Measurements from ENCODE around the gene ANO7.
A peak's percentile ranks its signal among the peaks of the same experiment; 100 is the strongest.

Gene ANO7

GRCh38 chr2:241257419-241258032, 69.0 kb downstream of the ANO7 start:
- no peak for DNase-seq

DNA sequence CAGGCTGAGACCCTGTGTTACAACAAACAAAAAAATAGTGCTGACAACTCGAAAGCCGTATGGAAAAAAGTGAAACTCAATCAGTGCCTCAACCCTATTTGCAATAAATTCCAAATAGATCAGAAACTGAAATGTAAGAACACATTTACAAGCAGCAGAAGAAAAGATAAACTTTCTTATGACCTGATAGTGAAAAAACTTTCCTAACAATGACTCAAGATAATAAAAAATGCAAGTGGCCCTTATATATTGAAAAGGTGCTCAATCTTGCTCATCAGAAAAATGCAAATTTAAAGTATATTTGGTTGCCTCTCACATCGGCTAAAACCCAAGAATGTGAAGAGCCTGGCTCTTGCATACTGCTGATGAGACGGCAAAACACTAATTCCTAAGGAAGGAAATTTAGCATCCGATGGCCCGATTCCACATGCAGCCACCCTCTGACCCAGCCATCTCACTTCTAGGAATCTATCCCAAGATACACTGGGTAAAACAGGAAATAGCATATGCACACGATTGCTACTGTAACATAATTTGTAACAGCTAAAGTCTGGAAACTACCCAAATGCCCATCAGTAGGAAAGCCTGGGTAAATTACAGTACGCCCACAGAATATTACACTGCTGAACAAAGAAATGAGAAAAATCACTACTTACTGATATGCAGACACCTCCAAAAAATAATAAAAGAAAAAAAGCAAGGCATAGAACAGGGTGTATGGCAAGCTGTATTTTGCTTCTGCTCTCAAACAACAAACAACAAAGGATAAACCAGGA, 70.2 kb downstream of the ANO7 start:
- no peak for DNase-seq

DNA sequence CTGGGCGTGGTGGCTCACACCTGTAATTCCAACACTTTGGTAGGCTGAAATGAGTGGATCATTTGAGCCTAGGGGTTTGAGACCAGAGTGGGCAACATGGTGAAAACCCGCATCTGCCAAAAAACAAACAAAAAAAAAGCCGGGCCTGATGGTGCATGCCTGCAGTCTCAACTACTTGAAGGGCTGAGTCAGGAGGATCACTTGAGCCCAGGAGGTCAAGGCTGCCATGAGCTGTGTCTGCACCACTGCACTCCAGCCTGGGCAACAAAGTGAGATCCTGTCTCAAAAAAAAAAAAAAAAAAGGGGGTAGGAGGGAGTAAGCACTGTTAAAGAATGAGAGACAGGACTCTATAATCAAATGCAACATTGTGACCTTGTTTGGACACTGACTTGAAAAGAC, 72.4 kb downstream of the ANO7 start:
- DNase-seq = no peak

DNA sequence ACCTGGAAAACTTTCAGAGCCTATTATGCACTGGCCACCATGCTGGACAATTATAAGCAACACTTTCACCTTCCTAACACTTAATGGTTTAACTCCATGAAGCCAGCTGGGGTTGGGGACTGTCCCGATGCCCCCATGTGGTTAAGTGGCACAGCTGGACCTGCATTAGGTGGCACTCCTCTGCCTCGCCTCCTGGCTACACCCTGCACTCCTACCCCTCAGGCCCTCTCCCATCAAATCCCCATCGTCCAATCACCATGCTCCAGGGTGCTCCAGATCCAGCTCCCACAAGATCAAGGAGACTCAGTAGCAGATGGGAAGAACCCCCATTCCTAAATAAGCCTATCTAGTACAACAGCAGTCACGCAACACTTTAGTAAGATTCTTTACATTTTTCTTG, 73.2 kb downstream of the ANO7 start:
- no peak for DNase-seq

GRCh38 chr2:241263061-241263460, 74.6 kb downstream of the ANO7 start:
- no peak for DNase-seq

DNA sequence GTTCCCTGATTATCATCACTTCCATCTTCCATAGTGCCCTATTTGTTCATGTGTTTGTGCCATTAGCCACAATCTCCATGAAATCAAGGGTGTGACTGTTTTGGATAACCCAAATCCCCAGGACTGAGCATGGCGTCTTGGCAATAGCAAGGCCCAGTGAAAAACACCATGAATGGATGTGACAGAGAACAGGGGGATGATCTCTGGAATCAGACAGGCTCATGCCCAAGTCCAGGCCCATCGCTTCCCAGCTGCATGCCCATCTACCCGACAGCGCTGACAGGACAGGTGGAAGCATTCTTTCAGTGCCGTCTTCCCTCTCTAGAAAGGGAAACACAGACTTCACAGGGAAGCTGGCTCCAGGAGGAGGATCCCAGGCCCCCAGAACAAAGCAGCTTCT, 77.0 kb downstream of the ANO7 start:
- no peak for DNase-seq

GRCh38 chr2:241267249-241268067, 79.0 kb downstream of the ANO7 start:
- DNase-seq = no peak

DNA sequence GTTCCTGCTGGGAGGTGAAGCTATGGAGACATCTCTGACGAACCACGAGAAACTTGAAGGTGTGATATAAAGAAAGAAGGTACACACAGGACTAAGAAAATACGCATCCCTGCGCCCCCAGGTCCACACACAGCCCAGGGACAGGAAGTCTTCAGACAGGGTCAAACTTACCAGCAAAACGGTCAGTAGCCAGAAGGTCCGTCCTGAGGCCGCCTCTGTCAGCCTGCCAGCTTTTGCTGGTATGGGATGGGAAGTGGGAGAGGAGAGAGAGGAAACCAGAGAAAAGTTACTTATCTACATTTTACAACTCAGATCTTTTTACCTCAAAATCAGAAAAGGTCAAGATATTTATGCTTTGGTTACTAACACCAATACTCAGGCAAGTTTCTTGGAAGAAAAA, 79.8 kb downstream of the ANO7 start:
- DNase-seq = no peak

DNA sequence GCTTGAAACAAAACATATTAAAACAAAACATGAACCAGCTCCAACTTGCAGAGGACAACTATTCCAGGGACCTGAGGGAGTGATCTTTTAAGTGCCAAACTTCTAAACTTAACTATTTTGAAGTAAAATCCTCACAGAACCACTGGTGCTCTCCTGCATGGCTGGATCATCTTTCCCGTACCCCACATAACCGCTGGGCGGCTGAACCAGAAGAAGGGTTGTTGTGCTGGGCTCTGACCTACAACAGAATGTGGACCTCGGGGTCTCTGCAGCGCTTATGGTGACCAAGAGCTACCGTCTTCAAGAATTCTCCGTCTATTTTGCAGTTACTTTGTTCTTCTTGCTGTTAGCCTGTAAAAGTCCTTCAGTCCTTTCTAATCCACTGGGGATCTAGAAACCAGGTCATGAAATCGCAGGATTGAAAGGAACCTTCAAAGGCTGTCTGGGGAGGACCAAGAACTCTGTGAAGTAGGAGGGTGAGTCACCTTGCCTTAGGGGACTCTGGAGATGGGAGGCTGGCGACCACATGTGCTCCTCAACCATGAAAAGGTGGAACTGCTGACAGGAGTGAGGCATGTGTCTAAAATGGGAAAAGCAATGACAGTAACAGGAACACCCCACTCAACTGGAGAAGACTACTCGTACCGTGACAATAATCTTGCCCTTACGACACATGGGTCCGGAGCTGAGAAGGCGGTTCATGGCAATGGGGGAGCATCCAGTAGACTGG, 80.4 kb downstream of the ANO7 start:
- no peak for DNase-seq

- DNase-seq = no peak
These were observed 81.4 kb downstream of the ANO7 start for GRCh38 chr2:241269707-241270520.

DNA sequence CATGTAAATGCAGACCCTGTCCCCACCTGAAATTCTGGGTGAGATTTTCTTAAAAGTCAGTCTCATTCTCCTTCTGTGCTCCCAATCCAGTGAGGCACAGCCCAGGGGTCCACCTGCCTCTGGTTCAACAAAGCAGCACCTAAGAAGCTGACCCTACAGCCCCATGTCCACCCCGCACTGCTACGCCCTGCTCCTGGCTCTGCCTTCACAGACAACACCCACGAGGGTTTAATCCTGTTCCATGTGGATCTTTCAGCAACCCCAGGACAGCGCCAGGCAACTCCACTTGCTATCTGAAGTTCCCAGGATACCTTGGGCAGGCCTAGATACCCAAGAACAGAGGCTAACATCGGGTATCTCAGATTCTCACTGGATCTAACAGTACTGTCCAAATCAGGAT, 82.1 kb downstream of the ANO7 start:
- DNase-seq = no peak

DNA sequence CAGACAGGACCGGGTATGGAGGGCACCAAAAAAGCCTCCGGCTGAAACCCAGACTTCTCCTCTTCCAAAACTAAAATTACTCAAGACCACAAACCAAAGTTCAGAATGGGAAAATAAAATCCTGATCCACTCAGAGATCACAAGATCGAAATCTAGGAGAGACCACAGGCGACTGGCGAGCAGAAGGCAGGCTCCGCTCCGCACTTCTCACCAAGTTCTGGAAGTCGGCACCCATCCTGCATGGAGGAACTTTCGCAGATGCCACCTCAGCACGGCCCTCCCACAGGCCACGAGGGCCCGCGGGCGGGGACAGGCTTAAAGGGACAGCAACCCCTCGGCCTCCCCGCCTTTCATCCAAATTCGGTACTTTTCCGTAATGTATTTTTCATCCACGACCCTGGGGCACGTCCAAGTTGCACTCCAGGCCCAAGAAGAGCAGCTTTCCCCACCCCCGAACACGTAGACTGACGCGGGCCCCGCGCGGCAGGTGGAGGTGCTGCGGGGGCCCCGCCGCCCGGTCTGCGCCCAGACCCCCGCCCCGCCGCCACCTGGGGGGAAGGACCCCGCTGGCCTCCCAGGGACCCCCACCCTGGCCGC, 83.3 kb downstream of the ANO7 start:
- peak; percentile 56 for DNase-seq

DNA sequence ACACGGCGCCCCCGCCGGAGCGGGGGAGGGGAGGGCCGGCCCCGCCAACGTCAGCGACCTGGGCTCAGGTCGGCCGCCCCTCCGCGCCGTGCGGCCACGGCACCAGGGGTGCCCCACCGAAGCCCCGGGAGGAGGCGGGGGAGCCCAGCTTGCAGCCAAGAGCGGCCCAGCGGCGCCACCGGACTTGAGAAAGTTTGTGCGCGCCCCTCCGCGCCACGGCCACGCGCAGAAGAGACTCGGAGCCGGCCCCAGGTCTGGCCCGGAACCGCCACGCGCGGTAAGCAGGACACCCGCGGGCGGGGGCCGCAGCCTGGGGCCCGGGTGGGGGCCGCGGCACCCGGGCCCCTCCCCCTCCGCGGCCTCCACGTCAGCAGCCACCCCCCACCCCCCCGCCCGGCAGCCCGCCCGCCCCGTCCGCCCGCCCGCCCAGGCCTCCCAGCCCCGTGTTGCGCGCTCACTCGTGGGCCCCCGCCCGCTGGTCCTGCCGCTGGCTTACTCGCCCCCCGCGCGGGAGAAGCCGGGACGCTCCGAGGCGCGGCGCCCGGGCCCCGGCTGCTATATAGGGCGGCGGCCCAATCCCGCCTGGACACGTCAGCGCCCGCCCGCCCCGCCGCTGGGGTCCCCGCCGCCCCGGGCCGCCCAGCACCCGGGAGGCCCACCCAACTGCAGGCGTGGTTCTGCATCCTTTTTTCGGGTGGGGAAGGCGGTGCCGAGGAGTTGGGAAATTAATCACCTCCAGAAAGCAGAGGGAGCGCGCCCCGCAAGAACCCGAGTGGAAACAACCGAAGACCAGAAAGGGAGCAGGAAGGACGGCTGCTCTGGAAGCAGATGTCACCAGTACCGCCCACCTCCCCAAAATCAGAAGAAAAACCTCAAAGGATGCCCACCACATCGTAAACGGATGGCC, 84.1 kb downstream of the ANO7 start:
- DNase-seq = peak; percentile 50

DNA sequence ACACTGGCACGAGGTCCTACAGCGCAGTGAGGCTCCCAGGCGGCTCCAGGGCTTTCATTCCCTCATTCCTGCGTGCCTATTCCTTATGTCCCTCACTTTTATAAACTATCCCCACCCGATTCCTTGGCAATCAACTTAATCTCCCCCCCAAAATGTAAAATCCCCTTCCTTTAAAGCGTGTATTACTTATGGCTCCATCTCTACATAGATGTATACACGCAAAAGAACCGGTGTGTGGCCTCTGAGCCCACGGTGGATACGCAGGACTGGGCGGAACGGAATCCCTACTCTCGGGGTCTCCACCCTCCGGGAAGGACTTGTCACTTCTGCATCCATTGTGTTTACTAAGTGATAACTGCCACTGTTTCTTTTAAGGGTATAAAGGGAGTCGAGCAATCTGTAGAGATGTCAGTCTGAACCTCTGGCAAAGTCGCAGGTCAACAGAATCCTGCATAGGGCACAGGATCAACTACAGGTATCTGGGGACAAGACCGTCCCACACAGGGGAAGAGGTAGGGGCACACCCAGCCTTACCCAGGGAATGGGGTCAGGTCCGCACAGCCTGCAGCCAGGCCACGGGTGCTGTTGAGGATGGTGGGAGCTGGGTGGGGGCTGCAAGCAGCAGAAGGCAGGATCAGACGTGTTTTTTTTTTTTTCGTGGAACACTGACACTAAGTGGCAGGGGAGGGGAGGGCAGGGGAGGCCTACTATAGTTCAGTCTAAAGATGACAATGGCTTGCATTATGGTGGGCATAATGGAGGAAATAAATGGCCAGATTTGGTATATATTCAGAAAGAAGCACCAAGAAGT, 84.9 kb downstream of the ANO7 start:
- no peak for DNase-seq

DNA sequence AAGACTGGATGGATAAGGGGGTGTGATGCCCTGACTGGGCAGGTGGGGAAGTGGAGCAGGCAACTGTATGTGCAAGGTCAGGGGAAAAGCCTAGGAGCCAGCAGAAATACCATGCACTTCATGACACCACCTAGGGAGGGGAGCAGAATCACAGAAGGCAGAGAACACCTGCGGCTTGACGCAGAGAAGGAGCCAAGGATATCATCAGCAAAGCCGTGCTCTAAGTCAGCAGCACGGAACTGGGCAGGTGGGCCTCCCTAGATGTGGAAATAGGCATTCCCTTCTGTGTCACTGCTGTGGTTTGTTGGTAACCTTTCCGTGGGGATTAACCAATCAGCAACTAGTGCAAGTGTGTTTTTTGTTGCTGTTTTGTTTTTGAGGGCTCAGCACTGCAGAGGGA, 85.7 kb downstream of the ANO7 start:
- DNase-seq = no peak
